Stimulated activated CD8-positive, alpha-beta memory T cell treated with anti-CD3 and anti-CD28 coated beads, Interleukin-12 subunit alpha, Interleukin-12 subunit beta, amount 100 ng/mL, for 1 hour (primary cell): ENCODE results near the gene EEF2.

Experiments
- DNase-seq: peaks from one replicate; pipeline ENCODE4 v3.0.0-alpha.2; 2020; ENCODE audit warnings: low read depth

The EEF2 gene

DNA sequence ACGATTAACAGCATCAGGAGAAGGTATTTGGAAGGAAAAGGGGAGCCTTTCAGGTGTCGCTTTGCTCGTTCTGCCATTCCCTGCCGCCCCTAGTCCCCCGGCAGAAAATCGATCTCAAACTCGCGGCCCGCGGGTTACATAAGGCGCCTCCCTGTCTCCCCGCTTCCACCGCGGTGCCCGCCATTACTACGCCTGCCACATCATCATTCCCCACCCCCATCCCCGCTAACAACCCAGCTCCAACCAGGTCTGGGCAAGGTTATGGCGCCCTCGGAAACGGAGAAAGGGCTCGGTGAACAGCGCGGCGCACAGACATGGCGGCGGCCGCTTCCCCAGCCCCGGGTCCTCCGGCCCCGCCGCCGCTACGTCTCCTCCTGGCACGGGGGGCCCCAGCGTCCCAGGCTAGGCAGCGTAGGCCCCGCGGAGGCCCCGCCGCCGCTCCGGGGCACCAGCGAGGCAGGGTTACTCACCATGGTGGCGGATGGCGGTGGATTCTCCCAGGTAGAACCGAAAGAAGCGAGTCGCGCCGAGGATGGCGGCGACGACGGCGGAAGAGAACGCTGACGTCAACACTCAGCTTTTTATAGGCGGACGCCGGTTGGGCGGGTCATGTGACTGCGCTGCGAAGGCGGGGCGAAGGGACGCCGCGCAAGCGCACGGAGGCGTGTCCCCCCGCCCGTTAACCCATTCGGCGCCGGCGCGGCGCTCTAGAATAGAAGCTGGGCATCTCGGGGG, at the start of gene EEF2:
EEF2 (minus strand) TSS at position 556 of the 735 bp plus-strand sequence; CDS start at position 473, 83 bp downstream.
- peak; percentile 90 for DNase-seq

DNA sequence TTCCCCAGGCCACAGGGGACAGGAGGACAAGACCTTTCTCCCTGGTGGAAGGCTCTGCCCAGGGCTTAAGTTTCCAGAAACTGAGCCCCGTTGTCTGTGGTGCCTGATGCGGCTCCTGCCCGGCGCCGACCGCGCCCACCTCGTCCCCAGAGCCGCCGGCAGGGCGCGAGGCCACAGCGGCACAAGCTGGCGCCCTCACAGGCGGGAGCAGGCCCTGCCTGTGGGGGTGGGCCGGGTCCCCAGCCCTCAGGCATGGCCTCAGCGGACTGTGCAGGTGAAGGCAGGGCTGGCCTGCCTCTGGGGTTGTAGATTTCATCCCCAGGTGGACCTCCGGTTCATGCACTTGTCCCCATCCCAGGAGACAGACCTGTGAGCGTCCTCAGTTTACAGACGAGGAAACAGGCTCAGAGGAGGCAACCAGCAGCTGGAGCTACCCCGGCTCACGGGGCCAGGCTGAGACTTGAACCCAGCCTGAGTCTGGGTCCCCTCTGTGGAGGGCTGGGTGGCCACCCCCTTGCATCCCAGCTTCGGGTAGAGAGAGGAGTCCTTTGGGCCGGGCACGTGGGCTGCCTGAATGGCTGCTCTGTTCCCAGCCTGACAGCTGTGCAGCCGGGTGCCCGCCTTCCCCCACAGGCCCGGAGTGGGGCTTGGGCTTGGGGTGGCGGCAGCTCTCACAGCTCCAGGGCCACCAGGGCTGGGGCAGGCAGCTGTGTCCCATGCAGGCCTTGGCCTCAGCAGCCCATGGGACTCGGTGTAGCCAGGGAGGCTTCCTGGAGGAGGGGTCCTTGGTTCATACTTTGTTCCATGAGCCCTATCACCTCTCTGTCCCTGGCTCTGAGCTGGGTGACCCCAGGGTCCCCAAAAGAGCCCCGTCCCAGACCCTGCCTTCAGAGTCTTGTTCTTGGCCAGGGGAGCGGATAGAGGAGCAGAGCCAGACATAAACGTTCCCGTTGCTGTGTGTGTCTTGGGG, 49.1 kb upstream of the EEF2 start:
- no peak for DNase-seq

DNA sequence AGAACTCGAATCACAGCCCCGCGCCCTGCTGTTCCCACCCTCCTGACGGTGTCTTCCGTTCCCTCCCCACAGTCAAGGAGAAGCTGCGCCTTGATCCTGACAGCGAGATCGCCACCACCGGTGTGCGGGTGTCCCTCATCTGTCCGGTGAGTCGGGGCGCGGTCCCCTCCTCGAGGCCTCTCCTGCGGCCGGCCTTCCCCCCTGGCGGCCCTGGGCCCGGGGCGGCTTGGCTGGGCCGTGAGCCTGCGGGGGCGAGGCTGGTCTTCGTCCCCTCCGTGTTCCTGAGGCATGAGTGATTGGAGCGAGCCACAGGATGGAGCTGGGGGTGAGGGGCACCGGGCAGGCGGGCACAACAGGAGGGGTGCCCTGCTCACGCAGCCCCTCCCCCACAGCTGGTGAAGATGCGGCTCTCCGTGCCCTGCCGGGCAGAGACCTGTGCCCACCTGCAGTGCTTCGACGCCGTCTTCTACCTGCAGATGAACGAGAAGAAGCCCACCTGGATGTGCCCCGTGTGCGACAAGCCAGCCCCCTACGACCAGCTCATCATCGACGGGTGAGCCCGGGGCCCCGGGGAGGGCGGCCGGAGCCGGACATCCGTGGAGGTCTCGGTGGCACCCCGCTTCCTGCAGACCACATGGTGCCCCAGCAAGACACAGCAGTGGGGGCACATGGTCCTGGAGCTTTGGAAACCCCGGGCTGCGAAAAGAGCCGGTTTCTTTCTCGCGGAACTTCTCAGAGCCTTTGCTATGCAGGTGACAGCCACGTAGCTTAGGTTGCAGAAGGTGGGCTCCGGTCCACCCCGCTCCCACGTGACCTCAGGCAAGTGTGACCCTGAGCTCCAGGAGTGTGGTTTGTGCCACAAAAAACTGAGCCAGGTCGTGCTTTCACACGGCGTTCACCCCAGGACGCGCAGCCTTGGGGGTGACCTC, 48.0 kb upstream of the EEF2 start:
- no peak for DNase-seq

DNA sequence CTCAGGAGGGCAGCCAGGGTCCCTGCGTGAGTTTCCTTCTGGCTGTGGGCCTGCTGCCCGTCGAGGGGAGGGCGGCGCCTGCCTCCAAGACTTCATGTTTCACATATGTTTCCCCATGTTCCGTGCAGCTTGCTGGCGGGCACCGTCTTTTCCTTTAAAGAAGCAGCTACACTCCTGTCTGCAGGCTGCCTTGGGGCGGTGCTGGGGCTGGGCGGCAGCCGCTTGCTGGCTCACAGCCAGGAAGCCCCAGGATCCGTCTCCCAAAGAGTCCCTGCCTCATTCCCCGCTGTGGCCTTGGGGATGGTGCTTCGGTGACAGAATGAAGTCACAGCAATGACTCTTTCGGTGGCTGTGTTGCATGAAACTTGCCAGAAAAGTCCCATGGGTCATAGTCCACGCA, 47.2 kb upstream of the EEF2 start:
- no peak for DNase-seq

DNA sequence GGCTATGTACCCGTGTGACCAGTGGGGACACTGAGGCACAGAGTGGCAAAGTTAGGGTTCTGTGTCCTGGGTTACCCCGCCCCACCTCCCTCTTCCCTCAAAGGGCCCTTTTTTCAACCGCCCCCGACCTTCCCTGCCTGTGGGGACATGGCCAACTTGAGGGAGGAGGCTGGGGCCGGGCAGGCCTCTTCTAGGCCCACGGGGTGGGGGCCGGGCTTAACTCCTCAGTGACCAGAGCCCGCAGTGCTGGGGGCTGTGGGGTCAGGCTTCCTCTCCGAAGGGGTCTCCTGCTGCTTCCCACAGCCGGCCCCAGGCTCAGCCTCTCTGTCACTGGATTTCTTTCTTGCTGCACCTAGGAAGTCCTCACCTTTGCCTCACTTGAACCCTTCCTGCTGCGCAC, 46.2 kb upstream of the EEF2 start:
- DNase-seq = no peak

DNA sequence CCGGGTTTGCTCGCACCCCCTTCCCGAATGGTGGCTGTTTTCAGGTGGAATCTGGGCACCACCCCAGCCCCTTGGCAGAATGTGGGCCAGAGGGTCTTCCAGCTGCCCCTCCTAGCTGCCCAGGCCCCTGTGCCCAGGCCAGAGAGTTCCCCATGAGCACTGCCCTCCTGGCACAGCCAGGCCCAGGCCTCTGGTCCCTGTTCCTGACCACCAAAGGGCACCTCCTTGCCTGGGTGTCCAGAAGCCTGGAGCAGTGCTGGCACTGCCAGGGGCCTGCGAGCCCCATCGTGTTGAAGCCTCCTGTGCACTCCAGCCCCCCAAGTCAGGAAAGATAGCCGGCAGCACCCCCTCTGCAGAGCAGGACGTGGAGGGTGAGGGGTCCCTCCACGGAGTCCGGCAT, 45.7 kb upstream of the EEF2 start:
- DNase-seq = no peak

DNA sequence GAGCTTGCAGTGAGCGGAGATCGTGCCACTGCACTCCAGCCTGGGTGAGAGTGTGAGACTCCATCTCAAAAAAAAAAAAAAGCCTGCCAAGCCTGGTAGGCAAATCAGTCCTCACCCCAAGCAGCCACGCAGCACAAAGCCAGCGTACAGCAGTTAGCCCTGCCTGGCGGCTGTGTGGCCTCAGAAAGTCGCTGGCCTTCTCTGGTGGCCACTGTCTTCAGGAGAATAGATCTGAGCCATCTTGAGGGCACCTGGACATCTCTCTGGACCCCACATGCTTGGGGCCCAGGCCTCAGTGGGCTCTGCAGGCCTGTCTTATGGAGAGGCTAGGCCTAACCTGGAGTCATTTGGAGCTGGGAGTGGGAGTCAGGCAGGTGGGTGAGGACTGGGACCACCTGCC, 45.3 kb upstream of the EEF2 start:
- no peak for DNase-seq

DNA sequence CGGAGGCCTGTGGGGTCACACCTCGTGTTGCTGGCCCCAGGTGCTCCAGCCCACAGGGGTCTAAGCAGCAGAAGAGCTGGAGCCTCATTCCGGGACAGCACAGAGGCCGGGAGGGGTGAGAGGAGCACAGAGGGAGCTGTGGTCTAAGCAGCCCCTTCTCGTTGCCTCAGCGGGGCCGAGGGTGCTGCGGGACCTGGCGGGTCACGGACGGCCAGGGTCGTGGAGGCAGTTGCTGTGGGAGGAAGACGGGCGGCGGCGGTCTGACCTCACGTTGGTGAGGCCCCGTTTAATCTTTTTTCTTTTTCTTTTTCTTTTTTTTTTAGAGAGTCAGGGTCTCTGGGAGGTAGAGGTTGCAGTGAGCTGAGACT, 44.0 kb upstream of the EEF2 start:
- DNase-seq = no peak

DNA sequence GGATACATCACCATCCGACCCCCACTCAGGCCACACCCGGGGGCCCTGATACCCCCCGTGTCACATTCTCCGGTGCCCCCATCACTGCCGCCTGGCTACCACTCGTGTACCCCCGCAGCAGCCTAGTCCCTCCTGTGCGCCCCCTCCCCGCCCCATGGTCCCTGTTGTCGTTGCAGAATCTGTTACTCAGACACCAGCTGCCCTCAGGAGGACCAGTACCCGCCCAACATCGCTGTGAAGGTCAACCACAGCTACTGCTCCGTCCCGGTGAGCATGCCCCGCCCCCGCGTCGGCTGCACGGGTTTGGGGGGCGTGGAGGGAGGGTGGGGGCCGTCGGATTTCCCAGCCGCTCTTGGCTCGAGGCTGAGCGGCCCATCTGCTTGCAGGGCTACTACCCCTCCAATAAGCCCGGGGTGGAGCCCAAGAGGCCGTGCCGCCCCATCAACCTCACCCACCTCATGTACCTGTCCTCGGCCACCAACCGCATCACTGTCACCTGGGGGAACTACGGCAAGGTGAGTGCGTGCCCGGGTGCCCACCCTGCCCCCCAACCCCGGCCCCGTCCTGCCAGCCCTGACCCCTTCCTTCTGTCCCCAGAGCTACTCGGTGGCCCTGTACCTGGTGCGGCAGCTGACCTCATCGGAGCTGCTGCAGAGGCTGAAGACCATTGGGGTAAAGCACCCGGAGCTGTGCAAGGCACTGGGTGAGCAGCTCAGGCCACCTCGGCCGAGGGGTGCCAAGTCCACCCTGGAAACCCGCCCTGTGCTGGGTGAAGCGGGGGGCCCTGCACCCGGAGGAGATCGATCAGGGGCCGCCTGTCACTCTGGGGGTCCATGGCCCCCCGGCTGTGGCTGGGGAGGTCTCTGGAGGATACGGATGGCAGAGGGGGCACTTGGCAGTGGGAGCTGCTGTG, 43.3 kb upstream of the EEF2 start:
- no peak for DNase-seq

DNA sequence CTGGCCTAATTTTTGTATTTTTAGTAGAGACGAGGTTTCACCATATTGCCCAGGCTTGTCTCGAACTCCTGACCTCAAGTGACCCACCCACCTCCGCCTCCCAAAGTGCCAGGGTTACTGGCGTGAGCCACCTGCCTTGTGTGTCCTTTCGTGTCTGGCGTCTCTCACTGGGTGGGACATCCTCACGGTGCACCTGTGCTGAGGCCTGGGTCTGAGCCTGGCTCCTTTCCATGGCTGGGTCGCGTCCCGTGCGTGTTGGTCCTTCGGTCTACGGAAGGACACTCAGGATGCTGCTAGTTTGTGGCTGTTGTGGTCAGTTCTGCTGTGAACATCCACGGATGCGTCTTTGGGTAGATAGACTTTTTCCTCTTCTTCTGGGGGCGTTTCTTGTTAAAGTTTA, 41.9 kb upstream of the EEF2 start:
- no peak for DNase-seq

DNA sequence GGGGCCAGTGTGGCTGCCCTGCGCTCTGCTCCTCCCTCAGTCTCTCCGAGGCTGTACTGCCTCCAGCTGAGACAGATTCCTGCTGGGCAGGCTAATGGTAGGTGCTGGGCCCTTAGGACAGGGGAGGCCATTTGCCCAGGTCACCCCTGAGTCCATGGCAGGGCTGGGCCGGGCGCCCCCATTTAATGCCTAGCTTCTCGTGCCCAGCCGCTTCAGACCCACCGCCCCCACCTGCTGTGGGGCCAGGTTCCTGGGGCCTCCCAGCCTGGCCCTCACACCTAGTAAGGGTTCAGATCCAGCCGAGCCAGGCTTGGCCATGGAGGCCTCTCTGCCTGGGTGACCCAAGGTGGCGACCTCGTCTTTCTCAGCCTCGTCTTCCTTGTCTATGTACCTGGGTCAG, 40.1 kb upstream of the EEF2 start:
- no peak for DNase-seq

DNA sequence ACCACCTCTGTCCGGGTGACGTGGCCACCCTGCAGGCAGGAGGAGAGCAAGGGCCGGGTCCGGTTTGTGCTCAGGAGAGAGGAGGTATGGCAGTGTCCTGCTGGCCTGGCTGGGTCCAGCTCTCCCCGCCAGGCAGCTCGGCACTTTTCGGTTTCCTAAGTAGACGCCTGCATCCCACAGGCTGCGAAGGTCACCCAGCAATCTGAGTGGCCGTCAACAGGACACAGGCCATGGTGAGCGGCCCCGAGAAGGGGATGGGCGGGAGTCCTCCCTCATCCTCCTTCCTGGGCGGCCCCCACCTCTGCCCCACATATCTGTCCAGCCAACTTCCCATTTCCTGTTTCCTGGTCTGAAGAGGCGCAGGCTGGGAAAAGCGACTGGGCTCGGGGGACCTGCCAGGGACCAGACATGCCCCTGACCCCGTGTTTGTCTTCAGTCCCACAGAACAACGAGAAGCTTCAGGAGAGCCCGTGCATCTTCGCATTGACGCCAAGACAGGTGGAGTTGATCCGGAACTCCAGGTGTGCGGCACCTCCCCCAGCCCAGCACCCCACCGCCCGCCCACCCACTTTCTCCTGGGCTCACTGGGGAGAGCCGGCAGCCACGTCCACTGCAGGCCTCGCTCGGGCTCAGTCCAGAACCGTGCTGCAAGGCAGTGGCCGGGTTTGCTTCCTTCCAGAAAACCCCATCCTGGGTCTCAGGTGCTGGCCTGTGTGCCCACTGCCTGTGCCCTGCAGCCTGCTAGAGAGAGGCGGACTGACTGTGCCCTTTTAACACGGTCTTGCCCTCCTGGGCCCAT, 38.5 kb upstream of the EEF2 start:
- DNase-seq = no peak

DNA sequence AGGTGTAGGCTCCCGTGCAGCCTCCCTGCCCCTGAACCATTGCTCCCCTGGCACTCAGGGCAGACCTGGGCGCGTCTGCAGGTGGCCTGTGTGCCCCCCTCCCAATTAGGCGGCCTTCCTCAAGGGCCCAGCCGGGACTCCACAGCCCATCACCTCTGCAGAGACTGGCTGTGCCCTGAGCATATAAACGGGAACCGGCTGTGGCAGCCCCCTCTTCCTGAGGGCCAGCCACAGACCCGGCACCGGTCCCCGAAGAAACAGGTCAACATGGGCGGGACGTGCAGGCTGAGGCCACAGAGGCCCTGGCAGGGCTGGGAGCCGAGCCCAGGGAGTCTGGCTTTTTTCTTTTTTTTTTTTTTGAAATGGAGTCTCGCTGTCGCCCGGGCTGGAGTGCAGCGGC, 34.3 kb upstream of the EEF2 start:
- no peak for DNase-seq

DNA sequence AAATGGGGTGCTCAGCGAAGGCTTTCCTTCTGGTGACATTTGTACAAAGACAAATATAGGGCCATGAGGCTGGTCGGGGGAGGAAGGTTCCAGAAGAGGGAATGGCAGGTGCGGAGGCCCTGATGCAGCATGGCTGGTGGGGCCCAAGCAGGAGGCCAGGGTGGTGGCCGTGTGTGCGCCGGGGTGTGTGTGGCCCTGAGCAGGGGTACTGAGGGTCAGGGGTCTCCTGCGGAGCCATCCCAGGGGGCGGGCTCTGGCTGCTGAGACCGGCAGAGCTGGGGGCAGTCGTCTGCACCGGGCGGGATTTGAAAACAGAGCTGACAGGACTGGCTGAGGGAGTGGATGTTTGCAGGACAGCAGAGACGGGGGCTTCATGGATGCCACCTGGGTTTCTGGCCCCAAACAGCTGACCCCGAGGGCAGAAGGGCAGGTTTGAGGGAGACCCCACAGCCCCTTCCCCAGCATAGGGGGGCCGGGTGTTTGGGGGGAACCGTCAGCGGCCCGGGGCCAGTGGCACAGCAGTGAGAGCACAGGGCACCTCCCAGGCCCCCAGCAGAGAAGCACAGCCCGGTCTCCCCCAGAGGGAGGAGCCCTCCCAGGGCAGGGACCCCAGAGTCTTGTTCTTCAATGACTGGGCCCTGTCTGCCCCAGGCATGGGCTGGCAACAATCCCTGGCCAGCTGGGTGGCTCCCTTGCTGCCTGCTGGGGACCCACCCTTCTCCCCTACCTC, 33.7 kb upstream of the EEF2 start:
- DNase-seq = no peak

DNA sequence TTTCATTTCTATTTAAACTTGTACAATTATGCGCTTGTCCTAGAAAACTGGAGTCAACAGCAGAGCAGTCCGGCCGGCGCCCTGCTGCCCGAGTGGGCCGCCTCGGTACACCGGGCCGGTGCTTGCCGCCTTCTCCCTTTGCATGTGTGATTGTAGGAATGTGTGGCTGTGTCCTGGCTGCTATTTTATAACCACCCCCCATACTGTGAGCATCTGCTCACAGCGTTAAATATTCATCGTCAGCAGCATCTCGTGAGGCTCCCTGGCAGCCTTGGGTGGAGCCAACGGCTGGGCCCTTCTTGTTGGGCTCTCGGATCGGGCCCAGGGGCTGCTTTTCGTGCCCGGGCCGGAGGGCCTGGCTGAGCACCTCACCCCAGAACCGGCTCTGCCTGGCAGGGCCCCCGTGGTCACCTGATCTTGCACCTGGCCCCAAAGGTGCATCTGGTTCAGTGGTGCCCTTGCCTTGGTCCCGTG, 32.9 kb upstream of the EEF2 start:
- no peak for DNase-seq

DNA sequence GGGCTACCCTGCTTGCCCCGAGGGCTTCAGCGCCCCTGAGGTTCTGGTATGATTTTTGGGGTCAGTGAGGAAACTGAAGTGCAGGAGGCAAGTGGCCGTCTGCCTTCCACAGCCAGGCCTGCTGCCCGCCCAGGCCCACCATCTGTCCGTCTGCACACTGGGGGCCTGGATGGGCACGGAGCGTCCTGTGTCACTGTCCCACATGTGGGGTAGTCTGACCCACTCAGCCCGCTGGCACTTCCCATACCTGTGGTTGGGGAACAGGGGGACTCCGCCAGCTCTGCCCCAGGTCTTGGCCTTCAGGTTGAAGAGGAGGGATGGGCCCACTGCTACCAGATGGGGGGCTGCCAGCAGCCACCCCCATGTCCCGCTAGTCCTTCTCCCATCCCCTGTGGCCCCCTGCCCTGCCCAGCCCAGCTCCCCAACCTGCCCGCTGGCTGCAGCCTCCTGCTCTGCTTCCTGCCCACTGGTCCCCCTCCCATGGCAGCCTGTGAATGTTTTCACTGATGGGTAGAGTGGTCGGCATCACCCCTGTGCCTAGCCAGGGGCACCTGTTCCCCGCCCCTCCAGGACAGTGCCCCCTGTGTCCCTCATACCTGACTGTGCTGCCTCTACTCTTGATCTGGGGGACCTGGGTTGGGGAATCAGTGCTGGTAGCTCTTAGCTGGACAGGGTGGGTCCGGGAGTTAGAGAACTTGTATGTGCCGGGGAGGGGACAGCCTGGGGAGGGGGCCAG, 31.8 kb upstream of the EEF2 start:
- no peak for DNase-seq

DNA sequence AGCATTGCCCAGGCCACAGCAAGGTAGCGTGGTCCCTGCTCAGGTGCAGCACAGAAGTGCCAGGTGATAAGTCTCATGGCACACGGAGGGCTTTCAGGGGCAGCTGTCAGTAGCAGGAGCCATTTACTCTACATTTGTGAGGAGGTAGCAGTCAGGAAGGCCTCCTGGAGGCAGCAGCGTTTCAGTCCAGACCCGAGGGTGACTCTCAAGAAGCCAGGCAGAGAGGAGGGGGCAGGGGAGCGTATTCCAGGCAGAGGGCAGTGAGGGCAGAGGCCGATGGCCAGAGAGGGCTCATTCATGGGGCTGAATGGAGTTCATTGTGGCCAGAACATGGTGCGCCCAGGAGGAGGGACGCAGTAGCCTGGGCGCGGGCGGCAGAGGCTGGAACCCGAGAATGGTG, 31.2 kb upstream of the EEF2 start:
- DNase-seq = no peak

DNA sequence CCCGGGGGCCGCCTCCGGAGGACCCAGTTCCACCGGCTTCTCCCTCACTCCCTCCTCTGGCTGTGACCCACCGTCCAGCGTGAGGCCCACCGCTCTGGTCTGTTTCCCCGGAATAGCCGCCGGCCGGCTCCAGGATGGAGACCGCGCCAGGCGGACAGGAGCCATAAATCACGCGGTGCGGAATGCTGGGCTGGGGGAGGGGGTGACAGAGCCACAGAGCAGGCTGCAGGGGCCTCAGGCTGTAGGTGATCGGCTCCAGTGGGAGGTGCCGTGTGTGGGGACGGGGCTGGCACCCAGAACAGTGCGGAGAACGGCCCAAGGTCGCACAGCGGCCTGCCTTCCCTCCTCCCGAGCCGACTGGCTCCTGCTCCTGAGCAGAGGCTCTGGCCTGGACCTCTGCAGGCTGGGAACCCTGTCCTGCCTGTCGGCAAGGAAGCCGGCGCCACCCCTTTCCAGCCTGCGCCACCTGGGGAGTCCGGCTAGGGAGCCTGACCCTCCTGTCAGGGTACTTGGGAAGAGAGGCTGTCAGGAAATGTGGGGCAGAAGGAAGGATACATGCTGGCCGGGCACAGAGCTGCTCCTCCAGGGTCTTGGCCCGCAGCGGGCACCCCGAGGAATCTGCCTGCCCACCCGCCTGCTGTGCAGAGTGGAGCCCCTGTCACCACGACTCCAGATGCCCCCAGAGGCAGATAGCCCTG, 30.6 kb upstream of the EEF2 start:
- no peak for DNase-seq
